Muscle of leg (tissue), 11 donors: ENCODE results near the gene TMEM121B. TPM values are rescaled to one million over a fixed set of nuclear protein-coding genes. Genes with fewer than 3 reads are reported as not detected.
"Not testable (repeated sequence)": the region's sequence is repeated elsewhere in the genome, so short reads cannot be mapped to it uniquely, and the experiment has no call there.

Experiments
- DNase-seq: peaks from one replicate; pipeline ENCODE4 v3.0.0; 2013
- H3K27ac ChIP-seq: one replicate; pipeline ENCODE4 v1.5.1; 2013; ENCODE audit warnings: mild to moderate bottlenecking, low read length, control low read depth
- H3K27me3 ChIP-seq: one replicate; pipeline ENCODE4 v1.6.1; 2013; ENCODE audit warnings: low read length; ENCODE audit not compliant: control insufficient read depth, insufficient read depth
- H3K36me3 ChIP-seq: one replicate; pipeline ENCODE4 v1.6.1; 2013; ENCODE audit warnings: low read length; ENCODE audit not compliant: control insufficient read depth, insufficient read depth
- H3K4me1 ChIP-seq: one replicate; pipeline ENCODE4 v1.6.1; 2013; ENCODE audit warnings: low read length; ENCODE audit not compliant: control insufficient read depth, insufficient read depth
- H3K4me3 ChIP-seq: one replicate; pipeline ENCODE4 v1.5.1; 2013; ENCODE audit warnings: low read length, control low read depth
- H3K9me3 ChIP-seq: replicated peaks from 2 replicates; pipeline ENCODE4 v1.6.1; 2013; ENCODE audit warnings: low read depth, low read length; ENCODE audit not compliant: control insufficient read depth
- WGBS: methylation state at CpG from one replicate; pipeline ENCODE4 v1.1.5; 2013; ENCODE audit warnings: missing lambda C conversion rate; ENCODE audit not compliant: insufficient coverage; 5-methylcytosine and 5-hydroxymethylcytosine counted together
- polyA plus RNA-seq, 8 donors: library from polyadenylated mRNA; unstranded; fragments of 120-200 nt; gene quantifications; one replicate each; pipeline versions ENCODE4 v1.2.1 to v1.2.3, GENCODE V29; 2013; ENCODE audit warnings: inconsistent platforms in 1 of 8, low replicate concordance in 1 of 8; ENCODE audit not compliant: insufficient read length in 8 of 8, insufficient read depth in 1 of 8
- total RNA-seq: library from RNA; stranded (reverse); fragments of 120-200 nt; gene quantifications from one replicate; pipeline ENCODE4 v1.2.4, GENCODE V29; 2013

The TMEM121B gene
- total and polyA plus RNA-seq, 9 donors = 1.2 to 5.8 (median 3.5) TPM

GRCh38 chr22:17157714-17158113, 36.6 kb upstream of the TMEM121B start:
- Histone ChIP-seq H3K27ac (no peak overlapping the region), H3K4me1 (peaks cover 19% of the 10 kb centered on the region), H3K4me3 (no peak overlapping the region), H3K9me3 (no peaks in the 10 kb centered on the region), H3K36me3 (no peaks in the 10 kb centered on the region), H3K27me3 (no peaks in the 10 kb centered on the region)
- DNase-seq = no peak
- WGBS = 83% methylated on average over 2 of the region's 3 CpGs

DNA sequence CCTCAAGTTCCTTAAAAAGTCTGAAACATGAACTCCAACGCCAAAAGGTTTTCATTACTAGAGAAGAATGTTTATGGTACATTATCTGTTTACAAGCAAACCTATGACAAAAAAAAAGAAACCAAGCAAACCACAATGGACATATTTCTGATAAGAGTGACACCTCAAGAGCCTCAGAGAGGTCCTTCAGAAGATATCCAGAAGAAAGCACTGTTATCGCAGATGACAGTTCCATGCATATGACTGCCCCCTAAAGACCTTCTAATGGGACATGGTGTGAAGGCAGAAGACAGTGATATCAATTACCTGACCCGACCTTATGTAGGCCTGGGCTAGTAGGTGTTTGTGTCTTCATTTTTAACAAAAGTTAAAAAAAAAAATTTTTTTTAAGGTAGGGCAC, 34.8 kb upstream of the TMEM121B start:
- H3K36me3 ChIP-seq = no peaks in the 10 kb centered on the region
- no peak for DNase-seq
- no peak overlapping the region for H3K4me3 ChIP-seq
- WGBS = no CpG with 5 or more reads among the region's 3 CpGs
- no peaks in the 10 kb centered on the region for H3K27me3 ChIP-seq
- H3K27ac ChIP-seq = no peak overlapping the region
- H3K9me3 ChIP-seq = no peaks in the 10 kb centered on the region
- peaks cover 19% of the 10 kb centered on the region for H3K4me1 ChIP-seq

DNA sequence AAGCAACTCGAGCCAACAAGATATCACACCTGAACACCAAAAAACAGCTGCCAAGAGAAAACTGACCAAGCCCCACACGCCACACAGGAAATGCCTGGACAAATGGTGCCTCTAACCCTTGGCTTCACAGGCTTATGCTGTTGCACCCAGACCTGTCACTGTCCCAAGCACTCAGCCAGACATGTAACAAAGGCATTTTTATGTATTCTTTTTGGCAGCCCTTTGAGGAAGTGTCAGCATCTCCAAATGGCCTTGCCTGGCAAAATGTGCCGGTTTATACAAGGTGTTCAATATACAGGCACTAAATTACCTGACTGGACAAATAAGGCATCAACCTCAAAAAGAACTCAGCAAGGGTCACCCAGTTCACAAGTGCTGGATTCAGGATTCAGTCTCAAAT, 31.8 kb upstream of the TMEM121B start:
- Histone ChIP-seq H3K27ac (no peak overlapping the region), H3K9me3 (no peaks in the 10 kb centered on the region), H3K4me1 (peaks cover 9% of the 10 kb centered on the region), H3K27me3 (no peaks in the 10 kb centered on the region), H3K4me3 (no peak overlapping the region), H3K36me3 (peaks cover 5% of the 10 kb centered on the region)
- no peak for DNase-seq
- WGBS = 40% methylated on average over 2 of the region's 3 CpGs

DNA sequence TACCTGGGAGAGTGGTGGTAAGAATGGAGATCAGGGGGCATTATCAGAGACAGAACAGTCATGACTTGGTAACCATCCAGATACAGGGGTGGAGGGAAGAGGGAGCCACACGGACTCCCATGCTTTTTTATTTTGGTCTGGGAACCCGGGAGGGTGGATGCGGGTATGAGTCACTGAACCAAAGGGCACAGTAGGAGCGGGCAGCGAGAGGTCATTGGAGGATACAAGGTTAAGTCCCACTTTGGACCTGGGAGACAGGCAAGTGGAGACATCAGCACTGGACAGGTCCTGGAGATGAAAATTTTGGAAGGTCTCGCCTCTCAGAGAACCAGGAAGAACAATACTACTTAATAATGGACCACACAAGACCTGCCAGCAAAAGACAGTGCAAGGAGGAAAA, 31.2 kb upstream of the TMEM121B start:
- H3K27ac ChIP-seq = no peak overlapping the region
- H3K4me1 ChIP-seq = peaks cover 2% of the 10 kb centered on the region
- 94% methylated on average over 3 of the region's 6 CpGs for WGBS

GRCh38 chr22:17149076-17149815, 28.1 kb upstream of the TMEM121B start:
- H3K4me3 ChIP-seq = no peak overlapping the region
- H3K27ac ChIP-seq = no peak overlapping the region
- no peaks in the 10 kb centered on the region for H3K9me3 ChIP-seq
- no peaks in the 10 kb centered on the region for H3K27me3 ChIP-seq
- 93% methylated on average over 6 of the region's 9 CpGs for WGBS
- no peak for DNase-seq
- H3K36me3 ChIP-seq = peaks cover 22% of the 10 kb centered on the region
- H3K4me1 ChIP-seq = no peaks in the 10 kb centered on the region

More for the DNA sequence above, 31.2 kb upstream of the TMEM121B start:
- no peak for DNase-seq
- Histone ChIP-seq H3K27me3 (no peaks in the 10 kb centered on the region), H3K9me3 (no peaks in the 10 kb centered on the region), H3K36me3 (peaks cover 10% of the 10 kb centered on the region), H3K4me3 (no peak overlapping the region)

- peaks cover 35% of the 10 kb centered on the region for H3K36me3 ChIP-seq
- not testable (repeated sequence) for H3K4me1 ChIP-seq, H3K27me3 ChIP-seq, H3K9me3 ChIP-seq, DNase-seq, H3K4me3 ChIP-seq, H3K27ac ChIP-seq
- 93% methylated on average over 28 of the region's 30 CpGs for WGBS
Observed at GRCh38 chr22:17147458-17147857, 26.3 kb upstream of the TMEM121B start.

- no peak for DNase-seq
- Histone ChIP-seq H3K4me1 (peaks cover 11% of the 10 kb centered on the region), H3K9me3 (no peaks in the 10 kb centered on the region), H3K27me3 (no peaks in the 10 kb centered on the region), H3K36me3 (peaks cover 48% of the 10 kb centered on the region), H3K4me3 (no peak overlapping the region), H3K27ac (no peak overlapping the region)
- 94% methylated on average over 3 of the region's 8 CpGs for WGBS
Observed at GRCh38 chr22:17145021-17145680, 24.0 kb upstream of the TMEM121B start.

DNA sequence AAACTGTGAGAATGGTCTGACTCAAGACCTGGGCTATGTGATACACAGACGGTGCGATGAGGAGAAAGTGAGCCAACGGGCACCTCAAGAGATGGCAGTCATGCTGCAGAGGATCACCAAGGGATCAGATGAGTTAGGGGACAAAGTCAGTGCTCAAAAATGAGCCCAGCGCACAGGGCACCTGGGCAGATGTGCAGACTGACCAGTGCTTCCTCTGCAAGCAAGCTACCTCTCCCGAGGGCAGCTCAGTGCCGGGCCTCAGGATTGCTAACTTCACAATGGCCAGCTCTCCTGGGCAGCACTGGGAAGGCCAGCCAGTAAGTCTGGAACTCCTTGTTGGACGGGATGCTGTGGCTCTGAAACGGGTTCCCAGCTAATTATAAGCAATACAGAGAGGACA, 22.7 kb upstream of the TMEM121B start:
- WGBS = 95% methylated on average over 8 of the region's 8 CpGs
- Histone ChIP-seq H3K4me3 (no peak overlapping the region), H3K27ac (no peak overlapping the region), H3K4me1 (peaks cover 11% of the 10 kb centered on the region), H3K9me3 (no peaks in the 10 kb centered on the region), H3K27me3 (no peaks in the 10 kb centered on the region), H3K36me3 (peaks cover 50% of the 10 kb centered on the region)
- DNase-seq = no peak

DNA sequence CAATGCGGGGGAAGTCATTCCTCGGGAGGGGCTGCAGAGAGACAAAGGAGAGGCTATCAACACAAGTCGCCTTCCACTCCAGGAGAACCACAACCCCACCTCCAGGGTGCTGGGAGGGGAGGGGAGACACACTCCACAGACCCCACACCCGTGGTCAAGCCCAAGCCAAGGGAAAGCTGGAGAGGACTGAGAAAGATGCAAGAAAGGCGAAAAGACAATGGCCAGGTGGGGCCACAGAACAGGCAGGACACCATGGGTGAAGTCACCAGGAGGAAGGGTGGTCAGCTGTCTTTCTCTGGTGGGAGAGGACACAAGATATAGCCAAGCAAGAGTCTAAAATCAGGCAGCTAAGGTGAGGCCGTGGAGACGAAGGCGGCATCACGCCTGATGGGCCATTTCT, 21.9 kb upstream of the TMEM121B start:
- Histone ChIP-seq H3K4me3 (no peak overlapping the region), H3K9me3 (no peaks in the 10 kb centered on the region), H3K27me3 (no peaks in the 10 kb centered on the region), H3K36me3 (peaks cover 53% of the 10 kb centered on the region), H3K4me1 (peaks cover 11% of the 10 kb centered on the region), H3K27ac (no peak overlapping the region)
- DNase-seq = no peak
- 100% methylated on average over 5 of the region's 9 CpGs for WGBS

DNA sequence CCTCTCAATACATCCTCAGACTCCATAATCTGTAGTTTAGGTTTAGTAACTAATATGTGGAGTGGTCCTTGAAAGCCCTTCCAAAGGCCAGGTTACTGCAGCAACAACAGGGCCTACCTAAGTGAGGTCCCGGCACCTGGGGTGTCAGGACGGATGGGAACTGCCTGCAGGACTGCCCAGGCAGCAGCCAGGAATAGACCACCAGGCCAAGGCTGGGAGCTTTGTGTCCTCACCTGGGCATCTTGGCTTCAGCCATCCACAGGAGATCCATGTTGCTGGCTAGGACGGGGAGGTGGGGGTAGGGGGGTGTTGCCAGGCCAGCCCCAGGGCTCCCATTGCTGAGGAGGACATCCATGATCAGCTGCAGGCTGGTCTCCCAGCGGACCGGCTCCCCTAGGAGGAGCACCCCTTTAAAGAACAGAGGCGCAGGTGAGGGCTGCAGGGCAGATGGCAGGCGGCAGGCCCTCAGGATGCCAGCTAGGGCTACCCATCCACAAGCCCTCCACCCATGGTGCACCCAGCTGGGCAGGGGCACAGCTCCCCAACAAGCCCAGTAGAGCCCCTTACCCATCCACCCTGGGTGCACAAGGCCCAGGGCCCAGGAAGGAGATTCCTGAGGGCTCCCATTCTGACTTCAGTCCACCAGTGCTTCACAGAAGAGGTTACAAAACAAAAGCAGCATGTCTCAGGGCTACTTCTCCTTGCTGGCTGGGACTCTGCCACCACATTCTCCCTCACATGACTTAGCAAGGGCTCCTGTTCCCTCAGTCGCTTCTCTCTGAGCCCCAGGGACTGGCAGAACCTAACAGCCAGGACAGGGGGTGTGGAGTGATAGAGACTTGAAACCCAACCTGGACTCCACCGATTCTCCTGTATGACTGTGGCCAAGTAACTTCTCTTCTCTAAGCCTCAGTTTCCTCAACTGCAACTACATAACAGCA, 19.9 kb upstream of the TMEM121B start:
- Histone ChIP-seq H3K4me3 (no peak overlapping the region), H3K27me3 (no peaks in the 10 kb centered on the region), H3K4me1 (peaks cover 11% of the 10 kb centered on the region), H3K36me3 (peaks cover 56% of the 10 kb centered on the region), H3K9me3 (no peaks in the 10 kb centered on the region), H3K27ac (peak overlapping the region; percentile 29)
- WGBS = 96% methylated on average over 5 of the region's 9 CpGs
- DNase-seq = no peak
